ENCODE measurements around the gene HIGD2B.
"Not testable (repeated sequence)": the region's sequence is repeated elsewhere in the genome, so short reads cannot be mapped to it uniquely, and the experiment has no call there.

The HIGD2B gene

DNA sequence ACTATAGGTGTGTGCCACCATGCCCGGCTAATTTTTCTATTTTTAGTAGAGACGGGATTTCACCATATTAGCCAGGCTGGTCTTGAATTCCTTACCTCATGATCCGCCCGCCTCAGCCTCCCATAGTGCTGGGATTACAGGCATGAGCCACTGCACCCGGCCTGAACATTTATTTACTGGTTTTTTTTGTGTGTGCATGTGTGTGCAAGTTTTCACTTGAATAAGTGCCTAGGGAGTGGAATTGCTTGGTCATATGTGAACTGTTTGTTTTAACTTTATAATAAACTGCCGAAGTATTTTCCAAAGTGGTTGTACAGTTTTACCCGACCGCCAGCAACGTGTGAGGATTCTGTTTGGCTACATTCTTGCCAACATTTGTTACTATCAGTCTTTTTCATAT lies 14.1 kb upstream of the HIGD2B start:
- no peaks in the 10 kb centered on the region for H3K9me3 ChIP-seq (ENCODE audit: control insufficient read depth, insufficient read depth, low read length)
- H3K4me1 ChIP-seq (ENCODE audit: insufficient read depth, low read length): no peaks in the 10 kb centered on the region
- H3K9ac ChIP-seq (ENCODE audit: low read depth, low read length): no peak overlapping the region
- H3K36me3 ChIP-seq (ENCODE audit: insufficient read depth, low read length): no peaks in the 10 kb centered on the region

DNA sequence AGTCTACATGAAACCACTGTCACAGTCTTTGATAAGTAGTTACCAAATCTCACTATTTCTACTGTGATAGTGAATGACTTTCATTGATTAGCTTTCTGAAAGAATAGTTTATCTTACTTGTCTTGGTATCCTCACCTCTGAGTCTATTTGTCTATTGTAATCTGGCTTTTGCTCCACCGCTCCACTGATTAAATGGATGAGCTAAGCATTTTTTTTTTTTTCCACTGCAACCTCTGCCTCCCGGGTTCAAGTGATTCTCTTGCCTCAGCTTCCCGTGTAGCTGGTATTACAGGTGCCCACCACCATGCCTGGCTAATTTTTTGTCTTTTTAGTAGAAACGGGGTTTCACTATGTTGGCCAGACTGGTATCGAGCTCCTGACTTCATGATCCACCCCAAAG lies 13.0 kb upstream of the HIGD2B start:
- no peaks in the 10 kb centered on the region for H3K36me3 ChIP-seq (ENCODE audit: insufficient read depth, low read length)
- H3K9me3 ChIP-seq (ENCODE audit: control insufficient read depth, insufficient read depth, low read length): no peaks in the 10 kb centered on the region
- H3K9ac ChIP-seq (ENCODE audit: low read depth, low read length): no peak overlapping the region
- no peaks in the 10 kb centered on the region for H3K4me1 ChIP-seq (ENCODE audit: insufficient read depth, low read length)

DNA sequence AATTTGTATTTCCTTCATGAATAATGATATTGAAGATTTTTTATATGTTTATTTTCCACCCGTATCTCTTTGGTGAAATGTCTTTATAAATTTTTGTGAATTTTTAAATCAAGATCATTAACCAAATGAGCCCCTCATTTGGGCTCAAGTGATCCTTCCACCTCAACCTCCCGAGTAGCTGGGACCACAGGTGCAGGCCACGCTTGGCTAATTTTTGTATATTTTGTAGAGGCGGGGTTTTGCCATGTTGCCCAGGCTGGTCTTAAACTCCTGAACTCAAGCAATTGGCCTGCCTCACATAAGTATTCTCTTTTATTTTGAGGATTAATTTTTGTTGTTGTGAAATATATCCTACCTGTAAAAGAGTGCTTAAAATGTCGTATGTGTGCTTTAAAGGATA lies 5.0 kb upstream of the HIGD2B start:
- no peaks in the 10 kb centered on the region for H3K36me3 ChIP-seq (ENCODE audit: insufficient read depth, low read length)
- H3K4me1 ChIP-seq (ENCODE audit: insufficient read depth, low read length): no peaks in the 10 kb centered on the region
- no peaks in the 10 kb centered on the region for H3K9me3 ChIP-seq (ENCODE audit: control insufficient read depth, insufficient read depth, low read length)
- no peak overlapping the region for H3K9ac ChIP-seq (ENCODE audit: low read depth, low read length)

DNA sequence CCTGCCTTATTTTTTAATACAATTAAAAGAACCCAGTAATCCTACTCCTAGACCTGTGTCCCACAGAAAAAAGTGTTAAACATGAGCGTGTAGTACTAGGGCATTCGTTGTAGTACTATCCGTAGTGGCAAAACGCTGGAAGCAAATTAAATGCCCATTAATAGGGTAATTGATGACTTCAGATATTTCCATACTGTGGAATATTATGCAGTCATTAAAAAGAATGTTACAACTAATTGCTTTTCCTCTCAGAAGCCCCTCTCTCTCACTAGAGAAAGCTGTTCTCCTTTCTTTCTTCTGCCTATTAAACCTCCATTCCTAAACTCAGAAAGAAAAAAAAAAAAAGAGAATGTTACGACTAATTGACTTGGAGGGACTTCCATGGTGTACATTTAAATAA lies 2.7 kb upstream of the HIGD2B start:
- Histone ChIP-seq H3K9ac (ENCODE audit: low read depth, low read length) (no peak overlapping the region), H3K9me3 (ENCODE audit: control insufficient read depth, insufficient read depth, low read length) (no peaks in the 10 kb centered on the region), H3K36me3 (ENCODE audit: insufficient read depth, low read length) (no peaks in the 10 kb centered on the region), H3K4me1 (ENCODE audit: insufficient read depth, low read length) (no peaks in the 10 kb centered on the region)

DNA sequence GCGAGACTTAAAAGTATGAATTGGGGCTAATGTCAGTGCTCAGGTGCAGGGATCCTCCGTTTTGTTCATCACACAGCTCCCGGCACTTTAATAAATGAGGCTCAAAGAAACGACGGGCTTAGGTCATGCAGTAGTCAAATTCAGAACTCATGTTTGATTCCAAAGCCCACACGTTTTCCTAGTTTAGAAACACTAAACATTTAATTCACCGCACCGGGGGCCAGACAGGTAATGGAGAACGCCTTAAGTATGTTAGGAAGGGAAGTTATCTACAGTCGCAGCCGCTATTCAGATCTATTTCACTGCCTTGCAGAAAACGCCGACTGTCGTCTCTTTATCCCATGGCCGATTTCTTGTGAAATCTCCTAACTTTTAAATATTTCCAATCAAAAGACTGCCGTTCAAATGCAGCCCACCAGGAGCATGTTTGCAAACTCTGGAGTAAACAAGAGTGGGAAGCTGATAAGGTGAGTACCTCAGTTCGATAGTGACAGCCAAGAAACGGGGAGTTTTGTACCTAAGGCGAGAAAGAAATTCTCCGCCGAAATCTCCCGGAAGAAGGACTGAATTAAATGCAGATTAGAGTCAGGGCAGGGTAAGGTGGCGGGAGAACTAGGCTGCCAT lies 569 bp downstream of the HIGD2B start:
- H3K9ac ChIP-seq (ENCODE audit: low read depth, low read length): peak overlapping the region; percentile 98
- H3K9me3 ChIP-seq (ENCODE audit: control insufficient read depth, insufficient read depth, low read length): no peaks in the 10 kb centered on the region

DNA sequence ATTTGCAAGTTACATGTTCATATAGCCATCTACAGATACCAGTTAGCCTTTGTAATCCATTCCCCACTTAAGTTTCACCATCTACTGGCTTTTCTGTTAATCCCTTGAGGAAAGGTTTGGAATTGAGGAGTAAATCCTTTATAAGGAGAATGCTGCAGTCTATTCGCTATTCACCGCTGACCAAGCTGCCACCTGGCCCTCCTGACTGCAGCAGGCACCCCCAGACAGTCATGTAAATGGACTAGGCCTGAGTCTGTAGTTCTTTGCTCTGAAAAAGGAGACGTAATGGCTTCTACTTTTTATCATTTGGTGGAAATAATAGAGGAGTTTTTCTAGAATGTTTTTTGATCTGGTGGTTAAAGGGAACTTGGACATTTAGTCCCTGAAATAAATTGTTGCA lies 3.2 kb downstream of the HIGD2B start:
- no peaks in the 10 kb centered on the region for H3K4me1 ChIP-seq (ENCODE audit: insufficient read depth, low read length)
- no peaks in the 10 kb centered on the region for H3K9me3 ChIP-seq (ENCODE audit: control insufficient read depth, insufficient read depth, low read length)
- H3K36me3 ChIP-seq (ENCODE audit: insufficient read depth, low read length): no peaks in the 10 kb centered on the region
- H3K9ac ChIP-seq (ENCODE audit: low read depth, low read length): no peak overlapping the region

More for the DNA sequence above, 569 bp downstream of the HIGD2B start:
- H3K36me3 ChIP-seq (ENCODE audit: insufficient read depth, low read length): no peaks in the 10 kb centered on the region
- no peaks in the 10 kb centered on the region for H3K4me1 ChIP-seq (ENCODE audit: insufficient read depth, low read length)

DNA sequence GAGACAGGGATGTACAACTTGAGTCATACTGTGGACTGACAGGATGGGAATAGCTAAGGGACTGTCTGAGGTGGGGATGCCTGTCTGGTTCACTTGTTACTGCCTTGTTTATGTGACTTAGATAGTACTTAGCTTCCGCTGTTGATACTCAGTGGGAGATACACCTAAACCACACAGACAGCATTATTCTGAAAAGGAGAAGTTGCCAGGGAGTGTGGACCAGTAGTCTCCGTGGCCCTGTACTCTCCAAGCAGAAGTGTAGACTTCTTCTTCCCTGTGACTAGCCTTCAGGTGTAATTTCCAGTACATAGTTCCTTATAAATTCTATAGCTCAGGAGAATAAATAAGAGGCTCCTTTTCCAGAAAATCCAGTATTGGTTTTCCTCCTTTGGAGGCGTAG lies 5.1 kb downstream of the HIGD2B start:
- H3K36me3 ChIP-seq (ENCODE audit: insufficient read depth, low read length): no peaks in the 10 kb centered on the region
- H3K4me1 ChIP-seq (ENCODE audit: insufficient read depth, low read length): no peaks in the 10 kb centered on the region
- no peaks in the 10 kb centered on the region for H3K9me3 ChIP-seq (ENCODE audit: control insufficient read depth, insufficient read depth, low read length)
- H3K9ac ChIP-seq (ENCODE audit: low read depth, low read length): no peak overlapping the region

DNA sequence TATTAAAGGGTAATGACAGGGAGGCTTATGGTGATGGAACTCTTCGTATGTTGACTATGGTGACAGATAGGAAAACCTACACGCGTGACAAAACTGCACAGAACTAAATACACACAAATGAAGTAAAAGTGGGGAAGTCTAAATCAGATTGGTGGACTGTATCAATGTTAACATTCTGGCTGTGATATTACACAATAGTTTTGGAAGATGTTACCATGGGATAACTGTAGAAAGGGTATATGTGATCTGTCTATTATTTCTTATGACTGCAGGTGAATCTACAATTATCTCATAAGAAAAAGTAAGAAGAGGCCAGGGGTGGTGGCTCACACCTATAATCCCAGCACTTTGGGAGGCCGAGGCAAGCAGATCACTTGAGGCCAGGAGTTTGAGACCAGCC lies 9.1 kb downstream of the HIGD2B start:
- Histone ChIP-seq H3K36me3 (ENCODE audit: insufficient read depth, low read length) (no peaks in the 10 kb centered on the region), H3K4me1 (ENCODE audit: insufficient read depth, low read length) (0 out of 2 replicates have a peak, but pooled peaks cover 1% of the 10 kb centered on the region), H3K9me3 (ENCODE audit: control insufficient read depth, insufficient read depth, low read length) (no peaks in the 10 kb centered on the region)

DNA sequence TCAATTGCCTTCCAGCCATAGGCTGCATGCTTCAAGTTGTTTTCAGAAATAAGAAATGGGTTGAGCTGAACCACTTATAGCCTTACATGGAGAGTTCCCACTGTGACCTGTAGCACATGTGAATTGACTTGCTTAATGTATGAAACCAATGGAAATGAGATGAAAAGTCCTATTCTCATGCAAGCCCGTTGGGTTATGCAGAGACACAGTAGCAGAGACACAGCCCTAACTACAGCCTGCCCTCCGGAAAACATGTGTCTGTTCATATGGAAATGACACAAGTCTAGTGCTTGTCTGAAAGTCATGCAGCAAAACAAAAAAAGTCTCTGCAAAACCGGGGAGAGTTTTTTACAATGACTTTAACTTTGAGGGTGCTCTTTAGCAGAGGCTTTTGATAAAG lies 14.5 kb downstream of the HIGD2B start:
- H3K36me3 ChIP-seq (ENCODE audit: insufficient read depth, low read length): no peaks in the 10 kb centered on the region
- H3K9me3 ChIP-seq (ENCODE audit: control insufficient read depth, insufficient read depth, low read length): no peaks in the 10 kb centered on the region
- peaks cover 11% of the 10 kb centered on the region for H3K4me1 ChIP-seq (ENCODE audit: insufficient read depth, low read length)
- H3K9ac ChIP-seq (ENCODE audit: low read depth, low read length): peak overlapping the region; percentile 33; the same call in 1 of the 2 replicates

More for the DNA sequence above, 9.1 kb downstream of the HIGD2B start:
- H3K9ac ChIP-seq (ENCODE audit: low read depth, low read length): no peak overlapping the region

DNA sequence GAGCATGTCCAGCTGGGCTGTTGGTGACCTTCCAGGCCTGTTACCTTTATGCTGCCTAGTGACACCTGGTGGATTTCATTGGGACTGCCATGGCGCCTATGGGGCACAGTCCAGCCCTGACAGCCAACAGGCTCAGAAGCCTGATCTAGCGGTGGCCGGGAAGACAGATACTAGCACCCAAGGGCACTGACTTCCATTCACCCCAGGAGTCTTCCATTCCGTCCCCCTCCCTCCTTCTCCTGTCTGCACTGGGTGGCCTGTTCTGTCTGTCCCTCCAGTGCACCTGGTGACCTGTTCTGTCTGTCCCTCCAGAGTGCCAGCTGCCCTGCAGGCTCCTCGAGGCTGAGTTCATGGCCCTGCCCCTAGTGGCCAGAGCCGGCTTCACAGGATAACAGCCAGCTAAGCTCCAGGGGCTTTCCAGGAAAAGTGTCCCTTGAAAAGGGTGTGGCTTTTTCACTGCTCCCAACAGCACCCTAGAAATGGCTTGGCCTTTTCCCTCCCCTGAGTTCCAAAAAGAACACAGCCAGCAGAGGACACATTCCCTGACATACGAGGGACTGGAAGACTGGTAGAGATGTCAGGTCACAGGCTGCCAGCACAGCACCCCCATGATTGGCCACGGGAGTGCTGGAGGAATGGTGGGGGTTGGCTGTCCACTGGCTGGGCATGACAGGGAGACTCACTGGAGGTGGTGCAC lies 15.2 kb downstream of the HIGD2B start:
- not testable (repeated sequence) for H3K9me3 ChIP-seq (ENCODE audit: control insufficient read depth, insufficient read depth, low read length); H3K36me3 ChIP-seq (ENCODE audit: insufficient read depth, low read length)
- Histone ChIP-seq H3K4me1 (ENCODE audit: insufficient read depth, low read length) (peaks cover 11% of the 10 kb centered on the region), H3K9ac (ENCODE audit: low read depth, low read length) (peak overlapping the region; percentile 47)

DNA sequence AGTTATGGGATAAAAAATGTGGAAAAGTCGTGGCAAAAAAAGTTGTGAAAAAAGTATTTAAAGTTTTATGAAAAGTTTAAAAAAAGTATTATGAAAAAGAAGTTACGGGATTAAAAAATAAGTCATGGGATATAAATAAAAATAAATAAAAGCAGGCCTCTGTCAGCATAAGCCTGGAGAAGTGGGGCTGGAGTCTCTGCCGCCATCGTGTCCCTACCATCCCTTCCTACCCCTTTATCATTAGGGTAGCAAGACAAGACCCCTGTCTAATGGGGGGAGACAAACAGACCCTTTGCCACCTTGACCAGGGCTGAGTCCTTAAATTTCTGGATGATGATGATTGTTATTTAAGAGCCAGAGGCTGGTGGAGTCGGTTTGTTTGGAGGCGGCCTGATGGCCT lies 16.2 kb downstream of the HIGD2B start:
- H3K9me3 ChIP-seq (ENCODE audit: control insufficient read depth, insufficient read depth, low read length); H3K36me3 ChIP-seq (ENCODE audit: insufficient read depth, low read length); H3K9ac ChIP-seq (ENCODE audit: low read depth, low read length): not testable (repeated sequence)
- H3K4me1 ChIP-seq (ENCODE audit: insufficient read depth, low read length): peaks cover 11% of the 10 kb centered on the region

DNA sequence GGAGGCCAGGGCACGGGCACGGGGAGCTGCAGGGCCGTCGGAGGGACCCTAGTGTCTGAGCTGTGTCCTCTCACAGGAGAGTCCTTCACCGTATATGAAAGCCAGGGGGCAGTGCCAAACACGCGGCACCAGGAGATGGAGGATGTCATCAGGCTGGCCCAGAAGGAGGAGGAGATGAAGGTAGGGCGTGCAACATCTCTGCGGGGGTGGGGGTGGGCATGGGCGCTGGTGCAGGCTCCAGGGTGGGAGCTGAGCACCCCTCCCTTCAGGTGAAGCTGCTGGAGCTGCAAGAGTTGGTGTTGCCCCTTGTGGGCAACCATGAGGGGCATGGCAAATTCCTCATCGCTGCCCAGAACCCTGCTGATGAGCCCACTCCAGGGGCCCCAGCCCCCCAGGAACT lies 20.3 kb downstream of the HIGD2B start:
- H3K9me3 ChIP-seq (ENCODE audit: control insufficient read depth, insufficient read depth, low read length); H3K4me1 ChIP-seq (ENCODE audit: insufficient read depth, low read length); H3K36me3 ChIP-seq (ENCODE audit: insufficient read depth, low read length); H3K9ac ChIP-seq (ENCODE audit: low read depth, low read length): not testable (repeated sequence)

DNA sequence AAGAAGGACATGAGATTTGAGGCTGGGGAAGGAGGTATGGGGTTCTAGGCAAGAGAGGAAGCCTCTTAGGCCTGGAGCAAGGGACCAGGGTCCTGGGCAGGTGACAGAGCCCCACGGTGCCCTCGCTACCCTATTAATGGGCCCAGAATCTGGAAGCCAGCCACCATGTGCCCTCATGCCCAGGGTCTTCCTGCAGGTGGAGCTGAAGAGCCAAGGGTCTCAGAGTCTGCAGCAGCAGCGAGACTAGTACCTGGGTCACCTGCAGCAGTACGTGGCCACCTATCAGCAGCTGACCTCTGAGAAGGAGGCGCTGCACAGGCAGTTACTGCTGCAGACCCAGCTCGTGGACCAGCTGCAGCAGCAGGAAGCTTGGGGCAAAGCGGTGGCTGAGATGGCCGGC lies 22.1 kb downstream of the HIGD2B start:
- not testable (repeated sequence) for H3K36me3 ChIP-seq (ENCODE audit: insufficient read depth, low read length); H3K9ac ChIP-seq (ENCODE audit: low read depth, low read length); H3K9me3 ChIP-seq (ENCODE audit: control insufficient read depth, insufficient read depth, low read length); H3K4me1 ChIP-seq (ENCODE audit: insufficient read depth, low read length)

DNA sequence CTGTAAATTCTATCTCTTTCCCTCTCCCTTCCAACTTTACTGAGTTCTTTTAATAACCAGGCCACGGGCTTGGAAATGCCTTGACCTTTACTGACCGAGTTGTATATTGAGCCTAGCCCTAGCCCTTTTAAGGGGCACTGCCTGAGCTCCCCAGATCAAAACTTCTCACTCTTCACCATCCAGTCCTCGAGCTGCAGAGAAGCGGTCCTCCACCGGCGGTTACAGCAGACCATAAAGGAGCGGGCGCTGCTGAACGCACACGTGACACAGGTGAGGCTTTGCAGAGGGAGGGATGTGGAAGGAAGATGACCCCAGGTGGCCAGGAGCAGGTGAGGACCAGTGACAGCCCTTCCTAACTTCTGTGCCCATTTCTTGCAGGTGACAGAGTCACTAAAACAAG lies 24.9 kb downstream of the HIGD2B start:
- not testable (repeated sequence) for H3K9me3 ChIP-seq (ENCODE audit: control insufficient read depth, insufficient read depth, low read length); H3K36me3 ChIP-seq (ENCODE audit: insufficient read depth, low read length); H3K9ac ChIP-seq (ENCODE audit: low read depth, low read length); H3K4me1 ChIP-seq (ENCODE audit: insufficient read depth, low read length)

DNA sequence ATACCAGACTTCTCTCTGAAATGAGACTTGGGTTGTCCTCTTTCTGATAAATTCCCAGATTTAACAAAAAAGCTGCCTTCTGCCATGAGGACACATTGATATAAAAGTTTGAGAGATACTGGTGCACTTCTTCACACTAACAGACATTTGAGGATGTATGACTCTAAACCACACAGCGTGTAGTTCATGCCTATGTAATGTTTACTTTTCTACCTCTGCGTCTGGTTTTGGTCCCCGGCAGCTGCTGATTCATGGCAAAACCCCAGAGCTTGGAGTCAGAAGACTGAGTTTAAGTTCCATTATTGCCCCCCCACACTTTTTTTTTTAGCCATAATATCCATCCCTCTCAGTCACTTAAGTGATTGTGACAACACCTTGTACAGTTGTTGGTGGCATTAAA lies 30.0 kb downstream of the HIGD2B start:
- not testable (repeated sequence) for H3K36me3 ChIP-seq (ENCODE audit: insufficient read depth, low read length); H3K4me1 ChIP-seq (ENCODE audit: insufficient read depth, low read length); H3K9ac ChIP-seq (ENCODE audit: low read depth, low read length); H3K9me3 ChIP-seq (ENCODE audit: control insufficient read depth, insufficient read depth, low read length)

Measured in ES-I3 (cell line).